HTR-8/SVneo (cell line): ENCODE data around the gene CD300C.
A peak's percentile ranks its signal among the peaks of the same experiment; 100 is the strongest.
"Not testable (repeated sequence)": the region's sequence is repeated elsewhere in the genome, so short reads cannot be mapped to it uniquely, and the experiment has no call there.

ENCODE experiments used
- DNase-seq: peaks from one replicate; pipeline ENCODE4 v3.0.0; 2011; ENCODE audit warnings: low spot score, mixed read lengths; ENCODE audit not compliant: insufficient read length
- FAIRE-seq: peaks from 2 replicates; lab custom pipeline; 2011; peaks lifted over from hg19 to GRCh38; lab: Jason Lieb, UNC

CD300C gene

DNA sequence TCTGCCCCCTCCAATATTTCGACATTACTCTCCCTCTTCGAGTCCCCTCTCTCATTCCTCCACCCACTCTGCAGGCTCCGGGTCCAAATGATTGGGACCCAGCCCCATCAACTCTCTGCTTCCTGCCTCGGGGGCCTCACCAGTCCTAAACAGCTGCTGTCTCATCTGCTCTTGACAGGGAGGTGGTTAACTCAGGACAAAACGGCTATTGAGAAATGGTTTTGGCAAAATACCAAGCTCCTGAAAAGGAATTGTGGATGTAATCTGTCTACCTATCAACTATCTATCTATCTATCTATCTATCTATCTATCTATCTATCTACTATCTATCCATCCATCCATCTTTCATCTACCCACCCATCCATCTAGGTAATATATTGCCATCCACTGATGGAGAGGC, 19.2 kb upstream of the CD300C start:
- no peak for DNase-seq

DNA sequence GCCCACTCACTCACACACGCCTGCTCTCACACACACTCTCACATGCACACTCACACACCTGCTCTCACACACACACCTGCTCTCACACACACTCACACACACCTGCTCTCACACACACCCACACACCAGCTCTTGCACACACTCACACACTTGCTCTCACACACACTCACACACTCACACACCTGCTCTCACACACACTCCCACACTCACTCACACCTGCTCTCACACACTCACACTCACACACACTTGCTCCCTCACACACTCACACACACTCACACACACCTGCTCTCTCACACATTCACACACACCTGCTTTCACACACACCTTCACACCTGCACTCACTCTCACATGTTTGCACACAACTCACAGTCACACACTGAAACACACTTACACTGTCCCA, 17.4 kb upstream of the CD300C start:
- peak; percentile 94 for FAIRE-seq
- DNase-seq: no peak

More for the DNA sequence above, 19.2 kb upstream of the CD300C start:
- FAIRE-seq: no peak

DNA sequence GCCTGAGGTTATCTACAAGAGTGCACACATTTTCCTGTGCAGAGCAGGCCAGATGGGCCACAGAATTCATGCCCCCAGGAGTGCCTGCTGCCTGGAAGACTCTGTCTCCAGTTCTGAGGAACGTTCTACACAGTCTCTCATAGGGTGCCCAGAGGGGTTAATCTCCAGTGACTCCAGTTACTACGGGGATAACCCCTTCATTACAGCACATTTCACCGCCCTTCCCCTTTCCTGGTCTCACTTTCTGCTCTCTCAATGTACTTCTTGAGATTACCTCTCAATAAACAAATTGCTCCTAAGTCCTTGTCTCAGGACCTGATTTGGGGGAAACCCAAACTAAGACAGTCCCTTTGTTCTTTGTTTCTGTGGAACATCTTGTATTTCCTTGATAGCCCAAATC, 15.7 kb upstream of the CD300C start:
- no peak for DNase-seq
- FAIRE-seq: no peak

DNA sequence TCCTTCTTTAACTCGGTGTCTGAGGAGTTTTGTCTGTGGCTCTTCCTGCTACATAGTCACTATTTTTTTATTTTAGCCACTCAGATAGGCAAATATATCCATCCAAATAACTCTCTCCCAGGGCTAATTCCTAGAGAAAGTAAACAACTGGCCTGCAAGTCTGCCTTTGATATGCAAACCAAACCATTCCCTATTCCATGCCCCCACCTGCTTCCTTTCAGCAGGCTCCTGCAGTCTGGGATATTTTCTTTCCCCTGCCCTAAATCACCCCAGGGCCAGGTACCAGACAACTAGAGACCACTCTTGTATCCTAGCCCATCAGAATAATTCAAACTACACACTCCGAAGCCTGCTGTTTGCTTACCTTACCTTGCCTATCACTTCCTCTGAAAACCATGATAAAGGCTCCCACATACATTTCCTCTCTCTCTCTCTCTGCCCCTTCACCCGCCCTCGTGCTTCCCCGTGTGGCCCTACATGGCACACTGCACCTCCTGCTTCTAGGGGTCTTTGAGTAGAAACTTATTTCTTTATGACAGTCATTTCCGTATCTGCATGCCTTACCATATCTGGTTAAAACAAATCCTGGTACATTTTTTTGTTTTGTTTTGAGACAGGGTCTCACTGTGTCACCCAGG, 13.1 kb upstream of the CD300C start:
- no peak for FAIRE-seq

DNA sequence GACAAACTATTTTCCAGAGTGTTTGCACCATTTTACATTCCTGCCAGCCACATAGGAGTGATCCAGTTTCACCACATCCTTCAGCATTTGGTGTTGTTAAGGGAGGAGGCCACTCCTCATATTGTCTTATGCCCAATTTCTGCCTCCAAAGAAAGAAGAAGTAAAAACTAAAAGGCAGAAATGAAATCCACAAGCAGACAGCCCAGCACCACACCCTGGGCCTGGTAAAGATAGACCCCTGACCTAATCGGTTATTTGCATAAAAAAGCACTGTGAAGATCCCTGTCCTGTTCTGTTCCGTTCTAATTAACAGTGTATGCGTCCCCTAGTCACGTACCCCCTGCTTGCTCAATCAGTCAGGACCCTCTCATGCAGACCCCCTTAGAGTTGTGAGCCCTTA, 12.5 kb upstream of the CD300C start:
- FAIRE-seq, DNase-seq: not testable (repeated sequence)

More for the DNA sequence above, 13.1 kb upstream of the CD300C start:
- no peak for DNase-seq

DNA sequence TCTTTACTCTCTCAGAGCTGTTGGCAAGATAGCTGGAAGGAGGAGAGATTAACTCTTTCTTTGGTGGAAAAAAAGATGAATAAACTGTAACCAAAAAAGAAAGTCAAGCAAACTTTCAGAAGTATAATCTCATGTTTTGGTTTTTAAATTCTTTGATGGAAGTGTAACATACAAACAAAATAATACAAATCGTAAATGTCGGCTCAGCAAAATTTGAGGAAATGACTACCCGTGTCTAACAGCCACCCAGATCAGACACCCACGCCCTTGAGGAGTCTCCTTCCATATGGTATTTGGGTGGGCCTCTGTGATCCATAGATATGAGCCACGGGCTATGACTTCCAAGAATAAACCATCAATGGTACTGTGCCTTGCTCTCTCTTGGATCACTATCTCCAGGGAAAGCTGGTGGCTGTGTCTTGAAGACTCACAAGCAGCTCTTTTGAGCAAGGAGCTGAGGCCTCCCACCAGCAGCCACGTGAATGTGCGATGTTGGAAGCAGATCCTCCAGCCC, 9.6 kb upstream of the CD300C start:
- FAIRE-seq (no peak), DNase-seq (no peak)

DNA sequence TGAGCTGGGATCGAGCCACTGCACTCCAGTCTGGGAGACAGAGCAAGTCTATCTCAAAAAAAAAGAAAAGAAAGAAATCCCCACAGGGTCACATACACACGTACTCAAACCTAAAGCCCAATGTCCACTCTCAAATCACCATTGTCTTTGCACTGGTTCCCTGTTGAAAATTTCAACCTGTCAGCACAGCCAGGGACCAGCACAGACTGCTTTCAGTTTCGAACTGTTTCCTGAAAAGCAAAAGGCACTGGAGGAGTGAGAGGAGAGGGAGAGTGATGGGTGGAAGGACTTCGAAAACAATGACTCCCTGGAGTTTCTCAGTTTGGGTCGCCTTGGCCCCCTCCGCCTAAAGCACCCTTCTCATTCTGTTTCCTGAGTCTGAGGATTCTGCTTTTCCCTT, 9.0 kb upstream of the CD300C start:
- DNase-seq (no peak), FAIRE-seq (no peak)

DNA sequence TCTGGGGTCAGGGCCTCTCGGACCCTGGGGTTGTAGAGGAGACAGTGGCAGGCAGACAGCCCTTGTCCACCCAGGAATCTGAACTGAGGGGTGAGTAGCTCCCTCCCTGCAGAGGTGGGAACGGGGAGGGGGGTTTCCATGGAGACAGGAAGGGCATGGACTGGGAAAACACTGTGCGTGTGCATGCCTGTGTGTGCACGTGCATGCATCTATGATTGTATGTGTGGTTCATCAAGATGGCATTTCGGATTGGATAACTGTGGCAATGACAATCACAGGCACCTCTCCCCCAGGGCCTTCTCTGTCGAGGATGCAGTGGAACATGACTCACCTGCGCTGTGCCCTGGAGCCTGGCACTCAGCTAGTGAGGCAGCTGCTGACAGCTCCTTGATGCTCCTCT, 6.1 kb upstream of the CD300C start:
- FAIRE-seq: no peak

DNA sequence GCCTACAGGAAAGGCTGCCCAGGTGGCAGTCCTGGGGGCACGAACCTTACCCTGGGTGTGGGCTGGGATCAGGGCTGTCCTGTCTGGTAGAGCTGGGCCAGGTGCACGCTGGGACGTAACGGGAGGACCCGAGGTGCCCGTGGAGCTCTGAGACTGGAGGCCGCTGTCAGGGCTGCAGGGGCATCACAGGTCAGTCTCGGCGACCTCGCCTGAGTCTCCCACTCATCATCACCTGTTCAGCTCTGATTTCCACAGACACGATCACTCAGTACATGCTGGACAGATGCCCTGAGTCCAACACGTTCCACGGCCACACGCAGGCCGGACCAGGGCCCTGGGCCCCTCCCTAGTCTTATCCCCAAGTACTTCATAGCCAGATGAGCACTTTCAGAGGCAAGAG, 4.7 kb upstream of the CD300C start:
- no peak for DNase-seq
- FAIRE-seq: no peak

More for the DNA sequence above, 6.1 kb upstream of the CD300C start:
- peak; percentile 26 for DNase-seq

DNA sequence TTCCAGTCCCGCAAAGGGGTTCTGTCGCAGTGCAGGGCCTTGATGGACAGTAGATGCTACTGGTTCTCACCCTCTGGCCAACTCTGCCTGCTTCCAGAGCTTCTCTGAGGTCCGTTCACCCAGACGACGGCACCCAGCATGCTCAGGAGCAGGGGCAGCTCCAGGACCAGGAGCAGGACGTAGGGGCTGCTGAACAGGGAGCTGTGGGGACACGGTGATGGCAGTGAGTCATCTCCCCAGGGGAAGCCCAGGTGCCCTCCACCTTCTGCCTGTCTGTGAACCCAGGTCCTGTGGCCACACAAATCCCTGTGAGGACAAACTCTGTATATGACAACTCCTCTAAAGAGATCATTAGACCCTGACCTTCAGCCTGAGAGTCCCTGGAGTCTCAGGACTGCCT, 3.4 kb upstream of the CD300C start:
- FAIRE-seq (no peak), DNase-seq (no peak)

DNA sequence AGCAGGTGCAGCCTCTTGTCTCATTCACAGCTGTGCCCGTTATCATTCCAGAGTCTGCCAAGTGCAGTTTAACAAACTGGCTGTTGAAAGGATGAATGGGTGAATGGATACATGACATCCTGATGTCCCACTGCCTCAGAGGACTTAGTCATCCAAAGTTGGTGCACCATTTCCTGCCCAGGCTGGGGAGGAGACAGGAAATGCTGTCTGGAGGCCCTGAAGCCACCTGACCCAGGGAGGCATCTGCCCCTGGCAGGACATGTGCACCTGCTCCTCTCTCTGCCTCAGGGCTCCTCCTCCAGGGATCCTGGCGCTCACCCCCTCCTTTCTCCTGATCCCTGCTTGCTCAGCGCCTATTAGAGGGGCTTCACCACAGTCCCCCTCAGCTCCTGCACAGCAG, 1.8 kb upstream of the CD300C start:
- DNase-seq (peak; percentile 28), FAIRE-seq (no peak)

DNA sequence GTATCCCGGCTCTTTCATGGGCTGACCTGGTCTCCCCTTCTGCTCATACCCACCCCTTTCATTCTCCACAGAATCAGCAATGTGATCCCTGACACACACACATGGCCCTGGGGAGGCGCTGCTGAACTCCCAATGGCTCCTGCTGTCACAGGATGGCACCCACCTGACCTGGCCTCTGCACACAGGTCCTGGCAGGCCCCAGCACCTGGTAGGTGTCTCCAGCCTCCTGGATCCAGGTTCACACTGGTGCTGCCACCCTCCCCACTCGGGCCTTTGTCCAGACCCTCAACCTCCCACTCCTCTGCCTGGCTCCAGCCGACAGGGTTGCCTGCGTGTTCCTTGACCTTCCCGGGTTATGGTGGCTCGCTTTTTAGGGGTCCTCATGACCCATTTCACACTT, 1.3 kb upstream of the CD300C start:
- no peak for DNase-seq
- no peak for FAIRE-seq

DNA sequence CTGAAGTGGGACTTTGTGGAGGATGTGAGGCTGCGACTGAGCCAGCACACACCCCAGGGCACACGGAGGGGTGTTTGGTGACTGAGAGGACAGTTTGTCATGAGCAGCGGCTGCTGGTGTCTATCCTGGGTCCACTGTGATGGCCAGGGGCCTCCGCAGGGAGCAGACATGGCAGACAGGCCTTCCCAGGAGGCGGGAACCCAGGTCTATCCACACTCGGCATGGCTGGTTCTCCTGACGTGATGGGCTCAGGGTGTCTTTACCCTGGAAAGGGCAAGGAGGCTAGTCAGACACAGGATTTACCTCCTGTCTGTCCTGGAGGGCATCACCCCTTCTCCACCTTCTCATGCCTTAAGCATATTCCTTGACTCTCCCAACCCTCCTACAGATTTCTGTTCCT, 671 bp upstream of the CD300C start:
- FAIRE-seq: no peak
- no peak for DNase-seq

DNA sequence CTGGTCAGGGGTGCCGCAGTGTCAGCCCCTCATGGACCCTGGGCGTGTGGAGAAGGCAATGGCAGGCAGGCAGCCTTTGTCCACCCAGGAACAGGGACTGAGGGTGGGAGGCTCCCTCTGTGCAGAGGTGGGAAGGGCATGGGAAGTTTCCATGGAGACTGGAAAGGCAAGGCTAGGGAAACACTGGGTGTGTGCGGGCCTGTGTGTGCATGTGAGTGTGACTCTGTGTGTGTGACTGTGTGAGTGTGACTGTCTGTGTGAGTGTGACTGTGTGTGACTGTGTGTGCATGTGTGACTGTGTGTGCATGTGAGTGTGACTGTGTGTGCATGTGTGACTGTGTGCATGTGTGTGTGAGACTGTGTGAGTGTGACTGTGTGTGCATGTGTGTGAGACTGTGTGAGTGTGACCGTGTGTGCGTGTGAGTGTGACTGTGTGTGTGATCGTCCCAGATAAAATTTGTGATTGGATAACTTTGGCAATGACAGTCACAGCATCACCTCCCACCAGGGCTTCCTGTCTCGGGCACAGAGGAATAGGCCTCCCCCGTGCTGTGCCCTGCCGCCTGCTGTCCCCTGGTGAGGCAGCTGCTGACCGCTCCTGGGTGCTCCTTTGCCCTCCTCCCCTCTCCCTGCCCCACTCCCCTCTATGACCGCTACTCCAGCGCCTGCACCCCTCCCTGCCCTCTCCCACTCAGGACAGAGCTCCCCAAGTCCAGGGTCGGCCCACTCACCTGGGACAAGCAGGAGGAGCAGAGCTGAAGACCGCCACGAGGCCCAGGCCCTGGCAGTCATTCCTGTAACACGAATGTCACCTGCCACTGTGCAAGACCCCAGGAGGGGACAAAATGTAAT, 698 bp downstream of the CD300C start:
- DNase-seq (no peak), FAIRE-seq (peak; percentile 94)

DNA sequence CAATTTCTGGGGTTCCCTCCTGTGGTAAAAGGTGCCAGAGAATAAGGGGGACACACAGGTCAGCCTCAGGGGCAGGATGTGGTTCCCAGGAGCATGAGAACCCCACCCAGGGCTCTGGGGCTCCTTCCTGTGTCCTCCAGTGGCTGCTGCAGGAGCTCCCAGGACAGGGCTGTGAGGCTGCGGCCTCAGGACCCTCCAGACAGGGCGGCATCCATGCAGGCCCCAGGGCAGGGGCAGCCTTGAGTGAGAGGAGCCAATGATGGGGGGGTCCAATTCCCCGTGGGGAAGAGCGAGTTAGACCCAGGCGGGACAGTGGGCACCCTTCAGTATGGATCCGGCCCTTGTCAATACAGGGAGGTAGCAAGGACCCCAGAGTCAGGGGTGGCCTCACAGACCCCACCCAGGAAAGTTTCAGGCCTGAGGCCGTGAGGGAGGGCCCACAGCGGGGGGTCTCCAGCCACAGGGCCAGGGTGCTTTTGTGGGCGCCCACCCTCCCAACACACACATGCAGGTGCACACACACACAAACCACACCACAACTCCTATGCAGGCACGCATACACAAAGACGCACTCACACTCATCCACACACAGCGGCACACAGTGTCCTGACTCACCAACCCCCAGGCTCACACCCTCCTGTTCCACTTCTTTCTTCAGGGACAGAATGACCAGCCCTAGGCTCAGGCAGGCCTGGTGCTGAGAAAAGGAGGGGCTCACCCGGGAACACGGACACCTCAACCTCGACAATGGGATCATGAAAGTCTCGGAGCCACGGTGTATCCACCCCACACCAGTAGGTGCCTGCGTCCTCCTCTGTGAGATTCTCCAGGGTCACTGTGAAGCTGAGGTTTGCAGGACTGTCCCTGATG, 1.8 kb downstream of the CD300C start:
- peak; percentile 36 for FAIRE-seq
- DNase-seq: no peak

DNA sequence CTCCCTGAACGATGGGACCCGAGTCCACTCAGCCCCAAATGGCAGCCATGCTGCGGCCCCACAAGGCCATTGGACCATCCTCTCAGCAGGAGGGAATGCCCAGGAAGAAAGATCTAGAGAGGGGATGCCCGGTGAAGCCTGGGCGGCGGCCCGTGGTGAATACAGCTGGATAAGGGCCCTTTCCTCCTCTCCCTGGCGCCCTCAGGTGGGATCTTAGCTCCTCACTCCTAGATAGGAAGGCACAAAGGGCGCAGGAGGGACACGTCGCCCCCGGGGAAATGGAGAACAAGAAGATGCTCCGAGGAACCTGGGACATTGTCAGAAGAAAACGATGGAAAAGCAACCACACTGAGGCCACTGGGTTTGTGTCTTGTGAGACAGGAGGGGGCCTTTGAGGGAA, 2.5 kb downstream of the CD300C start:
- DNase-seq (no peak), FAIRE-seq (no peak)

DNA sequence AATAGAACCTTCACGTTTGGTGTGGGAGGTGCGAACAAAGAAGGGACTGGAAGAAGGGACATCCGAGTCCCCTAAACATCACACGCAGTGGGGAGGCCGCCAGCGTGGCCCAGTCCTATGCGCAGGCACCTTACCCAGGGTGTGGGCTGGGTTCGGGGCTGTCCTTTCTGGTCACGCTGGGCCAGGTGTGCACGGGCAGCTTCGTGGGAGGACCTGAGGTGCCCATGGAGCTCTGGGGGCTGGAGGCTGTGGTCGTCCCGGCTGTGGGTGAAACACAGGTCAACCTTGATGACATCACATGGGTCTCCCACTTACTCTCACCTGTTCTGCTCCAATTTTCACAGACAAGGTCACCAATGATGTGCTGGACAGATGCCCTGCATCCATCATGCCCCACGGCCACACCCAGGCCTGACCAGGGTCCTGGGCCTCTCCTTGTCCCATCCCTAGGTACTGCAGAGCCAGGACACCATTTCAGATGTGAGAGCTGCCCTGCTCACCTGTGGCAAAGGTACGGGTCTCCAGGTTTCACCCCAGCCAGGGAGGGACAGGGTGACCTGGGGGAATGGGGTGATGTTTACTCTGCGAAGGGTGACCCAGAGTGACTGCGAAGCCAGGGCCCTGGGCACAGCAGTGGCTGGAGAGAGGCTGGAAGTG, 3.1 kb downstream of the CD300C start:
- DNase-seq (no peak), FAIRE-seq (no peak)

DNA sequence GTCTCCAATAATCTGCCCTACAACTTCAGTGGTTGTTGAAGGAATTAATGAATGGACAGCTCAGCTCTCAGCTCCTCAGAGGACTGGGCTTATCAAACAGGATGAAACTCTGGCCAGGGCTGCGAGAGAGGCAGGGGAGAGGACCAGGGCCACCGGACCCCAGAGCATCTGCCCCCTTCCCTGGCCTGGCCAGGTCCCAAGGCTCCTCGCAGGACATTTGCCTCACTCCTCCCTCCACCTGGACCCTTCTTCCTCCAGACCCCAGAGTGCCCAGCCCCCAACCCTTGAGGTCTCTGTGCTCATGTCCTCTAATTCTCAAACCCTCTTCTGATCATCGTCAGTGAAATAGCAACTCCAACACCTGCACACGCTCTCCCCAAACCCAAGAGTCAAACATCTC, 3.7 kb downstream of the CD300C start:
- DNase-seq (no peak), FAIRE-seq (no peak)

DNA sequence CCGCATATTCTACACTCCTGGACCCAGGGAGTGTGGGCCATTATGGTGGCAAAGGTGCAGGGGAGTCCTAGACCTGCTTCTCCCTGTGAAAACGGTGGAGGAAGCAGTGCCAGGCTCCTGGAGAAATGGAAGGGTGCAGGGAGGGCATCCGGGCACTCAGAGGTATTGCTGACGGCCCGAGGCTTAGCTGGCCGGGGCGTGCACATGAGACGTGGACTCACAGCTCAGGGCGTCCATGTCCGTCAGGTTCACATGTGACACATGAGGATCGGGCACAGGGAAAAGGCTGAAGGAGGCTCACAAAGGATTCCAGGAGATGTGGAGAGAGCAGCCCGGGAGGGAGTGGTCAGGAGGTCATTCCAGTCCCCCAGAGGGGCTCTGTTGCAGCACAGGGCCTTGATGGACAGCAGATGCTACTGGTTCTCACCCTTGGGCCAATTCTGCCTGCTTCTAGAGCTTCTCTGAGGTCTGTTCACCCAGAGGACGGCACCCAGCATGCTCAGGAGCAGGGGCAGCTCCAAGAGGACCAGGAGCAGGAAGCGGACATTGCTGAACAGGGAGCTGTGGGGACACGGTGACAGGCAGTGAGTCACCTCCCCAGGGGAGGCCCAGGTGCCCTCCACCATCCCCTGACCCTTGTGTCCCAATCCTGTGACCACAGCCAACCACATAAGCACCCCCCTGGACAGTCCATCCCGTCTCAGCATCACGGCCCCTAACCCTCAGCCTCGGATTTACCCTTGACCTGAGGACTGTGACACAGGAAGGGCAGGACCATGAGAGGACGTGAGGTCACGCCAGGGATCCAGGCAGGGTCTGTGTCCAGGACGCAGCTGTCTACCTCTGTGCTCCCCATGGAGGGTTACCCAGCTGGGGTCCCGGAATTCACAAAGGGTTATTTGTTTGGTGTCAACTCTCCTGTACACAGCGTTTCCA, 4.5 kb downstream of the CD300C start:
- FAIRE-seq: no peak

More for the DNA sequence above, 4.5 kb downstream of the CD300C start:
- no peak for DNase-seq
